OCI-LY1 (cell line): ENCODE results near the gene PROKR1.

ENCODE experiments used
- CTCF ChIP-seq: fragments of 200-600 bp; sonication (generic), shearing (Covaris generic); IDR thresholded peaks from 2 replicates; pipeline ENCODE4 v1.5.1; 2017; ENCODE audit warnings: mild to moderate bottlenecking, antibody characterized with exemption, low read length, moderate library complexity, mixed read lengths
- EZH2 ChIP-seq: fragments of 200-600 bp; sonication (generic), shearing (Covaris generic); IDR thresholded peaks from 2 replicates; pipeline ENCODE4 v1.8.0; 2017; ENCODE audit warnings: borderline replicate concordance, mixed run types, mild to moderate bottlenecking, antibody characterized with exemption, low read length, moderate library complexity, mixed read lengths

- TF ChIP-seq CTCF = no peak
- TF ChIP-seq EZH2 = no peak
Measured at GRCh38 chr2:68653034-68653433, 9.7 kb downstream of the PROKR1 start.
